Tibial artery (tissue), 4 donors: ENCODE data around the gene KDF1.

Experiments
- DNase-seq, 2 donors: peaks; one replicate each; pipeline ENCODE4 v3.0.0-alpha.2; 2019
- H3K27ac ChIP-seq, 2 donors: fragments of 200-600 bp; sonication (generic) in 1 of 2; 1 replicate in 1 of 2; 2 replicates in 1 of 2; pipeline ENCODE4 v1.5.1; 2018 to 2019; ENCODE audit warnings: mild to moderate bottlenecking in 1 of 2
- H3K27me3 ChIP-seq, 2 donors: fragments of 200-600 bp; sonication (generic) in 1 of 2; one replicate each; pipeline versions ENCODE4 v1.5.1 to v1.6.0; 2016 to 2019
- H3K36me3 ChIP-seq, 3 donors: fragments of 200-600 bp; sonication (generic) in 2 of 3; one replicate each; pipeline ENCODE4 v1.5.1; 2016 to 2019; ENCODE audit warnings: mild to moderate bottlenecking in 2 of 3
- H3K4me1 ChIP-seq, 4 donors: fragments of 200-600 bp; sonication (generic) in 2 of 4; 1 replicate in 3 of 4; 2 replicates in 1 of 4; pipeline ENCODE4 v1.5.1; 2016 to 2019
- H3K4me3 ChIP-seq, 2 donors: fragments of 200-600 bp; sonication (generic) in 1 of 2; 1 replicate in 1 of 2; 2 replicates in 1 of 2; pipeline ENCODE4 v1.5.1; 2018 to 2019; ENCODE audit warnings: mild to moderate bottlenecking in 2 of 2
- H3K9me3 ChIP-seq, 3 donors: fragments of 200-600 bp; sonication (generic) in 1 of 3; one replicate each; pipeline ENCODE4 v1.5.1; 2016 to 2019
- CTCF ChIP-seq, 2 experiments: fragments of 200-600 bp in 1 of 2; fragments of 450-650 bp in 1 of 2; IDR thresholded peaks; one replicate each; pipeline ENCODE4 v1.5.1; 2017 to 2019; ENCODE audit warnings: antibody characterized with exemption in 2 of 2, mild to moderate bottlenecking in 1 of 2, moderate library complexity in 1 of 2
- intact Hi-C: fragments of 100-400 bp; cut with DNase I; formaldehyde crosslinking; loops from one replicate; pipeline ENCODE4 v1.15.0; 2023; ENCODE audit warnings: low total_unique reads

KDF1 gene

GRCh38 chr1:26959722-26960624 lies at the start of gene KDF1:
KDF1 (minus strand) TSS chr1:26960468; CDS start chr1:26952380, 8,088 bp downstream.
- H3K4me3 ChIP-seq, result peak within 1 kb of the TSS in 1 of 2 donors; percentile 26
- DNase-seq, result no peak
- no peak for TF ChIP-seq CTCF (IDR thresholded peaks at IDR 0.05)
- no peaks in the 10 kb centered on the region for H3K36me3 ChIP-seq
- peaks cover 0 to 7% (median 0%) of the 10 kb centered on the region in 3 donors for H3K9me3 ChIP-seq
- H3K4me1 ChIP-seq, result peaks cover 0 to 11% (median 8%) of the 10 kb centered on the region in 4 donors
- intact Hi-C loops, result no loop called here
- peaks cover 4 to 75% of the 10 kb centered on the region in 2 donors for H3K27me3 ChIP-seq
- no peak within 1 kb of the TSS for H3K27ac ChIP-seq

GRCh38 chr1:27009601-27010197 lies 49.4 kb upstream of the KDF1 start:
- Histone ChIP-seq H3K36me3 (peaks cover 21 to 22% (median 21%) of the 10 kb centered on the region in 3 donors), H3K4me1 (peaks cover 0 to 70% (median 56%) of the 10 kb centered on the region in 4 donors), H3K9me3 (no peaks in the 10 kb centered on the region), H3K4me3 (peak overlapping the region; percentile 81 to 99), H3K27me3 (no peaks in the 10 kb centered on the region), H3K27ac (peak overlapping the region; percentile 91 to 99)
- DNase-seq, result no peak
- intact Hi-C loops, result no loop called here
- peak in 1 of 2 experiments; percentile 13 for TF ChIP-seq CTCF (IDR thresholded peaks at IDR 0.05)

GRCh38 chr1:27007909-27008582 lies 47.8 kb upstream of the KDF1 start:
- no peak for TF ChIP-seq CTCF (IDR thresholded peaks at IDR 0.05)
- intact Hi-C loops, result no loop called here
- Histone ChIP-seq H3K4me3 (peak overlapping the region; percentile 81 to 99), H3K27me3 (no peaks in the 10 kb centered on the region), H3K27ac (peak overlapping the region; percentile 58 to 99), H3K36me3 (peaks cover 27 to 34% (median 33%) of the 10 kb centered on the region in 3 donors), H3K4me1 (peaks cover 0 to 81% (median 67%) of the 10 kb centered on the region in 4 donors), H3K9me3 (no peaks in the 10 kb centered on the region)
- DNase-seq, result no peak

- peaks cover 0 to 89% (median 77%) of the 10 kb centered on the region in 4 donors for H3K4me1 ChIP-seq
- peaks cover 27 to 42% (median 33%) of the 10 kb centered on the region in 3 donors for H3K36me3 ChIP-seq
- H3K9me3 ChIP-seq, result no peaks in the 10 kb centered on the region
- no peaks in the 10 kb centered on the region for H3K27me3 ChIP-seq
- H3K4me3 ChIP-seq, result no peak overlapping the region
- no peak for TF ChIP-seq CTCF (IDR thresholded peaks at IDR 0.05)
- DNase-seq, result no peak
- intact Hi-C loops, result no loop called here
- H3K27ac ChIP-seq, result peak overlapping the region in 1 of 2 donors; percentile 99
These were observed 46.4 kb upstream of the KDF1 start for GRCh38 chr1:27006683-27007082.

- Histone ChIP-seq H3K27ac (peak overlapping the region; percentile 62 to 67), H3K4me3 (no peak overlapping the region), H3K4me1 (peaks cover 0 to 98% (median 85%) of the 10 kb centered on the region in 4 donors), H3K9me3 (no peaks in the 10 kb centered on the region), H3K27me3 (no peaks in the 10 kb centered on the region), H3K36me3 (peaks cover 27 to 42% (median 33%) of the 10 kb centered on the region in 3 donors)
- no peak for TF ChIP-seq CTCF (IDR thresholded peaks at IDR 0.05)
- no peak for DNase-seq
- intact Hi-C loops, result no loop called here
These were observed 45.6 kb upstream of the KDF1 start for GRCh38 chr1:27005648-27006496.
